Kidney epithelial cell (primary cell): Measurements from ENCODE around the gene CACNA1I. TPM values are rescaled to one million over a fixed set of nuclear protein-coding genes. Genes with fewer than 3 reads are reported as not detected.

Experiments
- DNase-seq: peaks from one replicate; pipeline ENCODE4 v3.0.0-alpha.2; 2010; ENCODE audit warnings: low read depth
- H3K27me3 ChIP-seq: 2 replicates; pipeline ENCODE4 v1.6.0; 2011; ENCODE audit warnings: low read length; ENCODE audit not compliant: control insufficient read depth, insufficient read depth
- H3K36me3 ChIP-seq: 2 replicates; pipeline ENCODE4 v1.5.1; 2011; ENCODE audit warnings: low read length; ENCODE audit not compliant: control insufficient read depth, insufficient read depth
- H3K4me3 ChIP-seq: 2 replicates; pipeline ENCODE4 v1.5.1; 2011; ENCODE audit warnings: low read depth, mild to moderate bottlenecking, control low read depth, low read length
- CTCF ChIP-seq: IDR thresholded peaks from 2 replicates; pipeline ENCODE4 v1.5.1; 2011; ENCODE audit warnings: mild to moderate bottlenecking, moderate library complexity, low read length, control low read depth, inconsistent platforms; ENCODE audit not compliant: insufficient read depth, poor library complexity, severe bottlenecking
- total RNA-seq: library from RNA; depleted of rRNA; stranded (reverse); fragments of >200 nt; gene quantifications from 2 replicates; pipeline ENCODE4 v1.2.3, GENCODE V29; 2015

The CACNA1I gene
- total RNA-seq, 1 donor from 2014 or later = not detected

GRCh38 chr22:39534591-39535356 lies 35.8 kb upstream of the CACNA1I start:
- DNase-seq = no peak
- TF ChIP-seq CTCF = peak; percentile 89
- no peaks in the 10 kb centered on the region for H3K36me3 ChIP-seq
- no peak overlapping the region for H3K4me3 ChIP-seq
- H3K27me3 ChIP-seq = no peaks in the 10 kb centered on the region

- Histone ChIP-seq H3K27me3 (no peaks in the 10 kb centered on the region), H3K4me3 (no peak overlapping the region), H3K36me3 (no peaks in the 10 kb centered on the region)
- TF ChIP-seq CTCF = no peak
- no peak for DNase-seq
These were observed 35.2 kb upstream of the CACNA1I start for GRCh38 chr22:39535357-39535725.

GRCh38 chr22:39535831-39536449 lies 34.6 kb upstream of the CACNA1I start:
- H3K36me3 ChIP-seq = no peaks in the 10 kb centered on the region
- H3K27me3 ChIP-seq = no peaks in the 10 kb centered on the region
- TF ChIP-seq CTCF = no peak
- no peak overlapping the region for H3K4me3 ChIP-seq
- no peak for DNase-seq

- Histone ChIP-seq H3K36me3 (no peaks in the 10 kb centered on the region), H3K27me3 (peaks cover 2% of the 10 kb centered on the region), H3K4me3 (no peak overlapping the region)
- DNase-seq = no peak
- no peak for TF ChIP-seq CTCF
These were observed 33.8 kb upstream of the CACNA1I start for GRCh38 chr22:39536711-39537110.

- H3K4me3 ChIP-seq = no peak overlapping the region
- no peak for DNase-seq
- H3K27me3 ChIP-seq = peaks cover 6% of the 10 kb centered on the region
- no peak for TF ChIP-seq CTCF
- no peaks in the 10 kb centered on the region for H3K36me3 ChIP-seq
These were observed 32.6 kb upstream of the CACNA1I start for GRCh38 chr22:39537975-39538374.
